HepG2 (cell line): ENCODE data around the gene ETFB. TPM values are rescaled to one million over a fixed set of nuclear protein-coding genes. Genes with fewer than 3 reads are reported as not detected.
A peak's percentile ranks its signal among the peaks of the same experiment; 100 is the strongest.

ENCODE experiments used
- ELF1 ChIP-seq: sonication (generic); formaldehyde crosslinking; IDR thresholded peaks from 2 replicates; pipeline ENCODE4 v1.4.0; 2020; ENCODE audit warnings: missing genetic modification reagents
- FOXA1 ChIP-seq, 2 experiments: fragments of 450-650 bp in 1 of 2; sonication (generic) in 1 of 2; formaldehyde crosslinking in 1 of 2; IDR thresholded peaks; 2 replicates each; pipeline versions ENCODE4 v1.4.0 to v1.6.1; 2016 to 2020; ENCODE audit warnings: missing genetic modification reagents in 1 of 2
- GATA4 ChIP-seq: sonication (generic); IDR thresholded peaks from 2 replicates; pipeline ENCODE4 v1.6.1; 2016; ENCODE audit warnings: antibody characterized with exemption, low read depth, borderline replicate concordance
- MTF2 ChIP-seq: sonication (generic); formaldehyde crosslinking; IDR thresholded peaks from 2 replicates; pipeline ENCODE4 v1.5.0; 2020; ENCODE audit warnings: missing genetic modification reagents, borderline replicate concordance
- NFIB ChIP-seq: sonication (generic); formaldehyde crosslinking; IDR thresholded peaks from 2 replicates; pipeline ENCODE4 v1.9.0; 2021; ENCODE audit warnings: missing genetic modification reagents, mild to moderate bottlenecking, borderline replicate concordance
- SNRNP70 ChIP-seq: fragments of 200-400 bp; formaldehyde crosslinking; IDR thresholded peaks from 2 replicates; pipeline ENCODE4 v1.6.1; 2017; ENCODE audit warnings: mild to moderate bottlenecking, low read depth, low read length, moderate library complexity
- ZFP82 ChIP-seq: sonication (generic); formaldehyde crosslinking; IDR thresholded peaks from 2 replicates; pipeline ENCODE4 v1.5.1; 2020; ENCODE audit warnings: mild to moderate bottlenecking, missing genetic modification reagents, borderline replicate concordance
- ZMYM3 ChIP-seq: sonication (generic); formaldehyde crosslinking; IDR thresholded peaks from 2 replicates; pipeline ENCODE4 v1.5.1; 2020; ENCODE audit warnings: mild to moderate bottlenecking, missing genetic modification reagents
- ZNF30 ChIP-seq: sonication (generic); formaldehyde crosslinking; IDR thresholded peaks from 2 replicates; pipeline ENCODE4 v1.5.0; 2020; ENCODE audit warnings: mild to moderate bottlenecking, missing genetic modification reagents
- ZNF777 ChIP-seq: sonication (generic); formaldehyde crosslinking; IDR thresholded peaks from 2 replicates; pipeline ENCODE4 v1.4.0; 2020; ENCODE audit warnings: missing genetic modification reagents
- ZNF878 ChIP-seq: sonication (generic); formaldehyde crosslinking; IDR thresholded peaks from 2 replicates; pipeline ENCODE4 v1.8.1; 2023; ENCODE audit warnings: mild to moderate bottlenecking, missing genetic modification reagents, moderate library complexity
- polyA plus RNA-seq, 8 experiments: library from polyadenylated mRNA; depleted of rRNA in 3 of 8; stranded (reverse) in 7 of 8; unstranded in 1 of 8; fragments of >200 nt; fragmentation: Illumina TruSeq in 4 of 8; extraction: Trizol in 4 of 8; gene quantifications; 2 replicates each; pipeline versions ENCODE4 v1.2.1 to v1.2.3, GENCODE V29; 2011 to 2016; ENCODE audit warnings: low read depth in 4 of 8, missing spikeins in 1 of 8, mixed read lengths in 1 of 8; ENCODE audit not compliant: insufficient read depth in 1 of 8
- total RNA-seq, 5 experiments: library from RNA; depleted of rRNA; stranded (reverse); fragments of >200 nt; fragmentation: Illumina TruSeq; extraction: Trizol; gene quantifications; 2 replicates each; pipeline ENCODE4 v1.2.3, GENCODE V29; 2016; ENCODE audit warnings: low read depth in 1 of 5
- TF ChIP-seq, protein P1 (sequence below), 2 experiments: IDR thresholded peaks; 2 replicates each; pipeline ENCODE4 v1.6.1; 2011 to 2012; ENCODE audit warnings: low read length in 2 of 2, borderline replicate concordance in 1 of 2, low read depth in 1 of 2, mild to moderate bottlenecking in 1 of 2, moderate library complexity in 1 of 2
- TF ChIP-seq, protein P2 (sequence below): sonication (generic); formaldehyde crosslinking; IDR thresholded peaks from 2 replicates; pipeline ENCODE4 v1.5.0; 2020; ENCODE audit warnings: mild to moderate bottlenecking, missing genetic modification reagents, borderline replicate concordance
- TF ChIP-seq, protein P3 (sequence below): sonication (generic); formaldehyde crosslinking; conservative IDR thresholded peaks from 2 replicates; pipeline ENCODE4 v1.8.0; 2022; ENCODE audit warnings: mild to moderate bottlenecking, moderate library complexity, missing genetic modification reagents
- TF ChIP-seq, protein P4 (sequence below): sonication (generic); formaldehyde crosslinking; IDR thresholded peaks from 2 replicates; pipeline ENCODE4 v1.4.0; 2020; ENCODE audit warnings: missing genetic modification reagents, borderline replicate concordance

Gene ETFB
- total and polyA plus RNA-seq, 2 of the 13 experiments (the other 11 are each of a cell fraction or from before 2014, with no cell fraction given): 678 to 1,314 TPM

DNA sequence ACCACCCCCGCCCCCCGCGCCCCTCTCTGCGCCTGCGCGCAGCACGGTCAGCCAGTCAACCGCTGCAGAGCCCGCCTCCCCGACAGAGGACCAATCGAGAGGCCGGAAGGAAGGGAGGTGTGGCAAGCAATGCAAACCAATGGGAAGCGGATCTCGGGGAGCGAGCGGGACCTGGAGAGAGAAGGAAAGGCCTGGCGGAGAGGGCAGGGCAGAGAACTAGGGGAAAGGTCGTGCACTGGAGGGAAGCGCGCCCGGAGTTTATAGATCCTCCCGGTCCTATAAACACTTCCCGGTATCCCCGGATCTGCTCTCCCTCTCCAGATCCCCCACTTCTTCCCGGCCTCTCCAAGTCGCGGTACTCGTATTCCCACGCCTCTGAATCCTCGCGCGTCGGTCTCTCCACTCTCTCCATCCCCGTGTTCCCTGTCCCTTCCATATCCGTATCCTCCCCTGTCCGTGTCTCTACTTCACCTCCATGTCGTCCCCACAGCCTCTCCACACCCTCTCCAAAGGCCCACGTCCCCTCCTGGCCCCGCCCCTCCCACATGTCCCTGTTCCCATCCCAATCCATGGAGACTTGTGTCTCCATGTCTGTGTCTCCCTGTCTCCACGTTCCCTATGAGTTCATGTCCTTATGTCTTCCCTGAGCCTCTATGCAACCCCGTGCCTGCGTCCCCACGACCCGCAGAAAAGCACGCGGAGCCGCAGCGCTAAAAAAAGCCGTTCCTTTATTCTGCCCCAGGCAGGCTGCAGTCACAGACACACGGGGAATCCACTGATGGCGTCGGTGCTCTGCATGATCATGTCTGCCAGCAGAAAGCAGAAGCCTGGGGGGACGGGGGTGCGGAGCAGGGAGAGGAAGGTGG lies 434 bp upstream of the ETFB start (continued):
- TF ChIP-seq ZNF30 (CRISPR knock-in tag) (0 out of 2 replicates have a peak, but pooled peaks have one; percentile 9), MTF2 (CRISPR knock-in tag) (no peak), ZMYM3 (CRISPR knock-in tag) (no peak), GATA4 (no peak; the same call in 1 of the 2 replicates), NFIB (no peak), FOXA1 (IDR thresholded peaks at IDR 0.05) (no peak), FOXA1 (CRISPR knock-in tag; IDR thresholded peaks at IDR 0.05) (no peak), ZNF777 (CRISPR knock-in tag) (no peak), SNRNP70 (no peak), ELF1 (CRISPR knock-in tag) (peak; percentile 43; the same call in 1 of the 2 replicates), ZNF878 (CRISPR knock-in tag) (0 out of 2 replicates have a peak, but pooled peaks have one; percentile 27), ZFP82 (CRISPR knock-in tag) (no peak)
- TF ChIP-seq, protein P1, sequence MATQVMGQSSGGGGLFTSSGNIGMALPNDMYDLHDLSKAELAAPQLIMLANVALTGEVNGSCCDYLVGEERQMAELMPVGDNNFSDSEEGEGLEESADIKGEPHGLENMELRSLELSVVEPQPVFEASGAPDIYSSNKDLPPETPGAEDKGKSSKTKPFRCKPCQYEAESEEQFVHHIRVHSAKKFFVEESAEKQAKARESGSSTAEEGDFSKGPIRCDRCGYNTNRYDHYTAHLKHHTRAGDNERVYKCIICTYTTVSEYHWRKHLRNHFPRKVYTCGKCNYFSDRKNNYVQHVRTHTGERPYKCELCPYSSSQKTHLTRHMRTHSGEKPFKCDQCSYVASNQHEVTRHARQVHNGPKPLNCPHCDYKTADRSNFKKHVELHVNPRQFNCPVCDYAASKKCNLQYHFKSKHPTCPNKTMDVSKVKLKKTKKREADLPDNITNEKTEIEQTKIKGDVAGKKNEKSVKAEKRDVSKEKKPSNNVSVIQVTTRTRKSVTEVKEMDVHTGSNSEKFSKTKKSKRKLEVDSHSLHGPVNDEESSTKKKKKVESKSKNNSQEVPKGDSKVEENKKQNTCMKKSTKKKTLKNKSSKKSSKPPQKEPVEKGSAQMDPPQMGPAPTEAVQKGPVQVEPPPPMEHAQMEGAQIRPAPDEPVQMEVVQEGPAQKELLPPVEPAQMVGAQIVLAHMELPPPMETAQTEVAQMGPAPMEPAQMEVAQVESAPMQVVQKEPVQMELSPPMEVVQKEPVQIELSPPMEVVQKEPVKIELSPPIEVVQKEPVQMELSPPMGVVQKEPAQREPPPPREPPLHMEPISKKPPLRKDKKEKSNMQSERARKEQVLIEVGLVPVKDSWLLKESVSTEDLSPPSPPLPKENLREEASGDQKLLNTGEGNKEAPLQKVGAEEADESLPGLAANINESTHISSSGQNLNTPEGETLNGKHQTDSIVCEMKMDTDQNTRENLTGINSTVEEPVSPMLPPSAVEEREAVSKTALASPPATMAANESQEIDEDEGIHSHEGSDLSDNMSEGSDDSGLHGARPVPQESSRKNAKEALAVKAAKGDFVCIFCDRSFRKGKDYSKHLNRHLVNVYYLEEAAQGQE (IDR thresholded peaks at IDR 0.05; ENCODE audit: borderline replicate concordance in 1 of 2, low read depth in 1 of 2, low read length in 2 of 2): no peak
- TF ChIP-seq, protein P2, sequence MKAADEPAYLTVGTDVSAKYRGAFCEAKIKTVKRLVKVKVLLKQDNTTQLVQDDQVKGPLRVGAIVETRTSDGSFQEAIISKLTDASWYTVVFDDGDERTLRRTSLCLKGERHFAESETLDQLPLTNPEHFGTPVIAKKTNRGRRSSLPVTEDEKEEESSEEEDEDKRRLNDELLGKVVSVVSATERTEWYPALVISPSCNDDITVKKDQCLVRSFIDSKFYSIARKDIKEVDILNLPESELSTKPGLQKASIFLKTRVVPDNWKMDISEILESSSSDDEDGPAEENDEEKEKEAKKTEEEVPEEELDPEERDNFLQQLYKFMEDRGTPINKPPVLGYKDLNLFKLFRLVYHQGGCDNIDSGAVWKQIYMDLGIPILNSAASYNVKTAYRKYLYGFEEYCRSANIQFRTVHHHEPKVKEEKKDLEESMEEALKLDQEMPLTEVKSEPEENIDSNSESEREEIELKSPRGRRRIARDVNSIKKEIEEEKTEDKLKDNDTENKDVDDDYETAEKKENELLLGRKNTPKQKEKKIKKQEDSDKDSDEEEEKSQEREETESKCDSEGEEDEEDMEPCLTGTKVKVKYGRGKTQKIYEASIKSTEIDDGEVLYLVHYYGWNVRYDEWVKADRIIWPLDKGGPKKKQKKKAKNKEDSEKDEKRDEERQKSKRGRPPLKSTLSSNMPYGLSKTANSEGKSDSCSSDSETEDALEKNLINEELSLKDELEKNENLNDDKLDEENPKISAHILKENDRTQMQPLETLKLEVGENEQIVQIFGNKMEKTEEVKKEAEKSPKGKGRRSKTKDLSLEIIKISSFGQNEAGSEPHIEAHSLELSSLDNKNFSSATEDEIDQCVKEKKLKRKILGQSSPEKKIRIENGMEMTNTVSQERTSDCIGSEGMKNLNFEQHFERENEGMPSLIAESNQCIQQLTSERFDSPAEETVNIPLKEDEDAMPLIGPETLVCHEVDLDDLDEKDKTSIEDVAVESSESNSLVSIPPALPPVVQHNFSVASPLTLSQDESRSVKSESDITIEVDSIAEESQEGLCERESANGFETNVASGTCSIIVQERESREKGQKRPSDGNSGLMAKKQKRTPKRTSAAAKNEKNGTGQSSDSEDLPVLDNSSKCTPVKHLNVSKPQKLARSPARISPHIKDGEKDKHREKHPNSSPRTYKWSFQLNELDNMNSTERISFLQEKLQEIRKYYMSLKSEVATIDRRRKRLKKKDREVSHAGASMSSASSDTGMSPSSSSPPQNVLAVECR (CRISPR knock-in tag): no peak; the same call in 1 of the 2 replicates
- TF ChIP-seq, protein P3, sequence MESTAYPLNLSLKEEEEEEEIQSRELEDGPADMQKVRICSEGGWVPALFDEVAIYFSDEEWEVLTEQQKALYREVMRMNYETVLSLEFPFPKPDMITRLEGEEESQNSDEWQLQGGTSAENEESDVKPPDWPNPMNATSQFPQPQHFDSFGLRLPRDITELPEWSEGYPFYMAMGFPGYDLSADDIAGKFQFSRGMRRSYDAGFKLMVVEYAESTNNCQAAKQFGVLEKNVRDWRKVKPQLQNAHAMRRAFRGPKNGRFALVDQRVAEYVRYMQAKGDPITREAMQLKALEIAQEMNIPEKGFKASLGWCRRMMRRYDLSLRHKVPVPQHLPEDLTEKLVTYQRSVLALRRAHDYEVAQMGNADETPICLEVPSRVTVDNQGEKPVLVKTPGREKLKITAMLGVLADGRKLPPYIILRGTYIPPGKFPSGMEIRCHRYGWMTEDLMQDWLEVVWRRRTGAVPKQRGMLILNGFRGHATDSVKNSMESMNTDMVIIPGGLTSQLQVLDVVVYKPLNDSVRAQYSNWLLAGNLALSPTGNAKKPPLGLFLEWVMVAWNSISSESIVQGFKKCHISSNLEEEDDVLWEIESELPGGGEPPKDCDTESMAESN (CRISPR knock-in tag): peak; percentile 72
- TF ChIP-seq, protein P4, sequence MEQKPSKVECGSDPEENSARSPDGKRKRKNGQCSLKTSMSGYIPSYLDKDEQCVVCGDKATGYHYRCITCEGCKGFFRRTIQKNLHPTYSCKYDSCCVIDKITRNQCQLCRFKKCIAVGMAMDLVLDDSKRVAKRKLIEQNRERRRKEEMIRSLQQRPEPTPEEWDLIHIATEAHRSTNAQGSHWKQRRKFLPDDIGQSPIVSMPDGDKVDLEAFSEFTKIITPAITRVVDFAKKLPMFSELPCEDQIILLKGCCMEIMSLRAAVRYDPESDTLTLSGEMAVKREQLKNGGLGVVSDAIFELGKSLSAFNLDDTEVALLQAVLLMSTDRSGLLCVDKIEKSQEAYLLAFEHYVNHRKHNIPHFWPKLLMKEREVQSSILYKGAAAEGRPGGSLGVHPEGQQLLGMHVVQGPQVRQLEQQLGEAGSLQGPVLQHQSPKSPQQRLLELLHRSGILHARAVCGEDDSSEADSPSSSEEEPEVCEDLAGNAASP (CRISPR knock-in tag): peak; percentile 42; the same call in 1 of the 2 replicates
